Suprapubic skin (tissue), 4 donors: ENCODE measurements around the gene UNC93B1.
"Not testable (repeated sequence)": the region's sequence is repeated elsewhere in the genome, so short reads cannot be mapped to it uniquely, and the experiment has no call there.

Experiments used
- CTCF ChIP-seq, 2 donors: fragments of 200-600 bp in 1 of 2; fragments of 450-650 bp in 1 of 2; sonication (generic) in 1 of 2; IDR thresholded peaks; one replicate each; pipeline ENCODE4 v1.5.1; 2016 to 2019; ENCODE audit warnings: antibody characterized with exemption in 2 of 2, mild to moderate bottlenecking in 1 of 2, moderate library complexity in 1 of 2
- EP300 ChIP-seq: sonication (generic); formaldehyde crosslinking; IDR thresholded peaks from one replicate; pipeline ENCODE4 v1.6.1; 2017; ENCODE audit warnings: antibody characterized with exemption
- POLR2A ChIP-seq, 2 donors: fragments of 450-650 bp; IDR thresholded peaks; one replicate each; pipeline ENCODE4 v1.6.1; 2017; ENCODE audit warnings: antibody characterized with exemption in 2 of 2, mild to moderate bottlenecking in 2 of 2, moderate library complexity in 2 of 2
- POLR2AphosphoS5 ChIP-seq, 3 donors: sonication (generic); formaldehyde crosslinking; IDR thresholded peaks; one replicate each; pipeline ENCODE4 v1.6.1; 2017; ENCODE audit warnings: antibody characterized with exemption in 3 of 3

GRCh38 chr11:67963879-67964278, 40.0 kb downstream of the UNC93B1 start:
- not testable (repeated sequence) for TF ChIP-seq POLR2AphosphoS5 (IDR thresholded peaks at IDR 0.05); CTCF (IDR thresholded peaks at IDR 0.05); POLR2A (IDR thresholded peaks at IDR 0.05); EP300
